GM19025 (cell line): ENCODE measurements around the gene TIPRL.

Experiments used
- ATAC-seq: cut with Tn5 transposase; IDR thresholded peaks from one replicate; pipeline ENCODE4 v1.9.1; 2021; ENCODE audit warnings: mild to moderate bottlenecking, low read depth, moderate library complexity; ENCODE audit not compliant: unreplicated experiment

Gene TIPRL

DNA sequence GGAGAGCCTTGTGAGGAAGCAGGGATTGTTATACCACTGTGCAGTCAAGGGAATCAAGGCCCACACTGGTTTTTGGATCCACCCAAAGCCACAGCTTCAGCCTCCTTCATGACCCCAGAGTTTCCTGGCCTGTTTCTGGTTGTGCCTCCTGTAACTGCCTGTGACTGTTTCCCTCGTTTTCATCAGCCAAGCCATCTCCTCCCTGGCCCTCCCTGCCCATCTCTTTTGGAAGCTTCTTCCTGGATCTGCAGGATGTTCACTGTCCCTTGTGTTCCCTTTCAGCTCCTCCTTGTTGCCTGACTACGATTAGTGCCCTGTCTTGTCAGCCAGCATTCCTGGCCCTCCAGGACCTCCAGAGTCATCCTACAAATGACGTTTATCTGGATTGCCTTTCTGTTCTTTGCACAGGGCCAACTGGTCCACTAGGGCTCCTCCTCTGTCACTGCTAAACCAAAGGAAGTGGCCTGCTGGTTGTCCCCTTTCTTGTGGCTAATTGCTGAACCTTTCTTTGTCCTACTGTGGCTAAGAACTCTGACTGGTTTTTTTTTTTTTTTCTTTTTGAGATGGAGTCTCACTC, 65.0 kb downstream of the TIPRL start:
- no peak for ATAC-seq

DNA sequence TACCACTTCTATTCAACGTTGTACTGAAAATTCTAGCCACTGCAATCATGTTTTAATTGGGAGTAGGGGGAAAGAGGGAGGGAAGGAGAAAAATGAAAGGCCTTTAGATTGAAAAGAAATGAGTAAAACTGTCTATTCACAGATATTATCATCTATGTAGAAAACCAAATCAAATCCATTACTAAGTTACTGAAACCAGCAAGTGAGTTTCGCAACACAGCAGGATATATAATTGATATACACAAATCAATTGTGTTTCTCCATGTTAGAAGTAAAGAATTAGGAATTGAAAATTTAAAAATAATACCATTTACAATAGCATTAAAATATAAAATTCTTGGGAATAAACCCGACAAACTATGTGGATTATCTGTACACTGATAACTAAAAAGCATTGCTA, 66.3 kb downstream of the TIPRL start:
- ATAC-seq = no peak

DNA sequence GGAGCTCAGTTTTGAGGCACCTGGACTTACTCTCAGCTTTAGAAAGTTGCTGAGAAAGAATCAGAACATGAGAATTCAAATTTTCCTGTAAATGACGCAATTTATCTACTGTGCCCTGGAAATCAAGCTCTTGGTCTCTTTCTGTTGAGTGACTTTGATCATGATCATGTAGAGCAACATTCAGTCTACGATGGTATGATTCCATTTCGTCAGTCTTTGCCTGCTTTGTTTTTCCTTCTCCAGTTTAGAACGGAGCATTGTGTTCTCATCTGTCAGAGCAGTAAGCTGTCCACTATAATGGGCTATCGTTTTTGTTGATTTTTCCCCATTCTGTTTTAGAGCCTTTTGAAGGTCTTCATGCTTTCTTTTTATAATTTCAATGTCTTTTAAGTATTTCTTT, 67.7 kb downstream of the TIPRL start:
- ATAC-seq = no peak
